B cell (primary cell): ENCODE measurements around the gene RRAS. TPM values are rescaled to one million over a fixed set of nuclear protein-coding genes. Genes with fewer than 3 reads are reported as not detected.

Experiments used
- ATAC-seq: fragments of 200-7000 bp; cut with Tn5 transposase; one replicate; pipeline ENCODE4 v1.10.0; 2021; ENCODE audit warnings: low read depth, mild to moderate bottlenecking, moderate number of reproducible peaks, moderate library complexity
- CTCF ChIA-PET: fragments of 350-600 bp; sonication (Branson Sonifier 250); formaldehyde crosslinking; loops from one replicate; lab custom pipeline; 2021; ENCODE audit warnings: antibody characterized with exemption, inconsistent platforms; lab: Charles Lee
- POLR2A ChIA-PET: fragments of 350-600 bp; sonication (Branson Sonifier 250); formaldehyde crosslinking; loops from one replicate; lab custom pipeline; 2021; ENCODE audit warnings: antibody characterized with exemption; lab: Charles Lee
- DNase-seq: peaks from one replicate; pipeline ENCODE4 v3.0.0; 2013
- H2AFZ ChIP-seq: 2 replicates; pipeline ENCODE4 v1.6.1; 2012; ENCODE audit warnings: mild to moderate bottlenecking, low read depth, low read length; ENCODE audit not compliant: insufficient read depth, poor library complexity, severe bottlenecking
- H3K27ac ChIP-seq, 2 donors: 1 replicate in 1 of 2; 2 replicates in 1 of 2; pipeline ENCODE4 v1.5.1; 2012 to 2013; ENCODE audit warnings: low read length in 2 of 2, mild to moderate bottlenecking in 2 of 2, moderate library complexity in 1 of 2
- H3K27me3 ChIP-seq, 4 experiments: fragments of 200-600 bp in 1 of 4; sonication (generic) in 1 of 4; replicated peaks in 1 of 4; 1 replicate in 2 of 4; 2 replicates in 2 of 4; pipeline versions ENCODE4 v1.6.1 to v1.7.0; 2013 to 2016; ENCODE audit warnings: low read length in 3 of 4, mild to moderate bottlenecking in 2 of 4, mixed read lengths in 1 of 4, moderate library complexity in 1 of 4; ENCODE audit not compliant: insufficient read depth in 4 of 4, control insufficient read depth in 3 of 4; ENCODE audit errors: control extremely low read depth in 1 of 4
- H3K36me3 ChIP-seq, 2 experiments: replicated peaks in 1 of 2; 1 replicate in 1 of 2; 2 replicates in 1 of 2; pipeline versions ENCODE4 v1.6.1 to v1.7.1; 2013; ENCODE audit warnings: low read length in 1 of 2; ENCODE audit not compliant: insufficient read depth in 2 of 2, control insufficient read depth in 1 of 2; ENCODE audit errors: control extremely low read depth in 1 of 2, extremely low read depth in 1 of 2
- H3K4me1 ChIP-seq, 2 donors: fragments of 200-600 bp in 1 of 2; sonication (generic) in 1 of 2; 1 replicate in 1 of 2; 2 replicates in 1 of 2; pipeline versions ENCODE4 v1.5.1 to v1.6.1; 2013 to 2017; ENCODE audit warnings: low read length in 2 of 2; ENCODE audit not compliant: control insufficient read depth in 2 of 2, insufficient read depth in 2 of 2
- H3K4me2 ChIP-seq: replicated peaks from 2 replicates; pipeline ENCODE3; 2012; ENCODE audit warnings: mild to moderate bottlenecking, low read depth, low read length; ENCODE audit not compliant: poor library complexity, severe bottlenecking
- H3K4me3 ChIP-seq, 5 experiments: fragments of 200-600 bp in 1 of 5; sonication (generic) in 1 of 5; 1 replicate in 3 of 5; 2 replicates in 2 of 5; pipeline versions ENCODE4 v1.5.1 to v1.7.0; 2011 to 2016; ENCODE audit warnings: low read length in 4 of 5, mild to moderate bottlenecking in 4 of 5, low read depth in 2 of 5, control low read depth in 1 of 5, moderate library complexity in 1 of 5; ENCODE audit not compliant: insufficient read depth in 1 of 5; ENCODE audit errors: control extremely low read depth in 1 of 5, extremely low read depth in 1 of 5
- H3K79me2 ChIP-seq: fragments of 200-600 bp; sonication (generic); one replicate; pipeline ENCODE4 v1.6.0; 2016; ENCODE audit warnings: low read length; ENCODE audit not compliant: control insufficient read depth, insufficient read depth
- H3K9ac ChIP-seq: fragments of 200-600 bp; sonication (generic); 2 replicates; pipeline ENCODE4 v1.6.1; 2017; ENCODE audit warnings: mild to moderate bottlenecking, low read length, moderate library complexity
- H3K9me3 ChIP-seq, 3 donors: one replicate each; pipeline versions ENCODE4 v1.6.1 to v1.7.1; 2013; ENCODE audit warnings: low read length in 2 of 3; ENCODE audit not compliant: control insufficient read depth in 2 of 3, insufficient read depth in 1 of 3; ENCODE audit errors: control extremely low read depth in 1 of 3
- H4K20me1 ChIP-seq: 2 replicates; pipeline ENCODE4 v1.6.0; 2012; ENCODE audit warnings: mild to moderate bottlenecking, low read length; ENCODE audit not compliant: insufficient read depth, control insufficient read depth, poor library complexity, severe bottlenecking
- H3K27ac Mint-ChIP-seq: one replicate; pipeline ENCODE4 v1.8.0; 2021; ENCODE audit warnings: mixed read lengths
- H3K27me3 Mint-ChIP-seq: one replicate; pipeline ENCODE4 v1.8.0; 2021; ENCODE audit warnings: mixed read lengths
- H3K4me1 Mint-ChIP-seq: one replicate; pipeline ENCODE4 v1.8.0; 2021; ENCODE audit warnings: mixed read lengths
- H3K4me3 Mint-ChIP-seq: one replicate; pipeline ENCODE4 v1.8.0; 2021; ENCODE audit warnings: mixed read lengths
- H3K9me3 Mint-ChIP-seq: one replicate; pipeline ENCODE4 v1.8.0; 2022; ENCODE audit warnings: mixed read lengths; ENCODE audit not compliant: insufficient read depth
- CTCF ChIP-seq: fragments of 200-600 bp; IDR thresholded peaks from one replicate; pipeline ENCODE4 v1.8.0; 2022; ENCODE audit warnings: antibody characterized with exemption, mild to moderate bottlenecking
- EZH2 ChIP-seq: IDR thresholded peaks from 2 replicates; pipeline ENCODE4 v1.6.1; 2012; ENCODE audit warnings: borderline replicate concordance, low read depth, mild to moderate bottlenecking, moderate library complexity, low read length; ENCODE audit not compliant: insufficient read depth, poor library complexity, severe bottlenecking
- WGBS: methylation state at CpG from one replicate; pipeline ENCODE4 v1.1.5; 2013; ENCODE audit warnings: missing lambda C conversion rate; ENCODE audit not compliant: insufficient coverage; 5-methylcytosine and 5-hydroxymethylcytosine counted together
- intact Hi-C: fragments of 100-400 bp; cut with micrococcal nuclease; formaldehyde crosslinking; loops from one replicate; pipeline ENCODE4 v1.10.0; 2022
- polyA plus RNA-seq: library from polyadenylated mRNA; depleted of rRNA; stranded (reverse); fragments of >200 nt; gene quantifications from 2 replicates; pipeline ENCODE4 v1.2.3, GENCODE V29; 2012
- total RNA-seq, 2 donors: library from RNA; stranded (reverse); fragments of 120-200 nt in 1 of 2; gene quantifications; 1 replicate in 1 of 2; 2 replicates in 1 of 2; pipeline versions ENCODE4 v1.2.3 to v1.2.4, GENCODE V29; 2013 to 2022

RRAS gene
- total and polyA plus RNA-seq, 2 donors (not counting 1 experiment from before 2014, with no cell fraction given) = 5.6 to 21.0 TPM

GRCh38 chr19:49682274-49682673 lies 42.3 kb upstream of the RRAS start:
- Histone ChIP-seq H4K20me1 (peaks cover 82% of the 10 kb centered on the region), H3K79me2 (peaks cover 59% of the 10 kb centered on the region), H3K27ac (no peak overlapping the region), H3K4me2 (no peak overlapping the region), H3K36me3 (peaks cover 0 to 59% of the 10 kb centered on the region in 2 experiments), H3K9ac (no peak overlapping the region), H3K4me3 (no peak overlapping the region), H3K9me3 (no peaks in the 10 kb centered on the region), H3K4me1 (peaks cover 26 to 33% of the 10 kb centered on the region in 2 donors), H2AFZ (no peak overlapping the region), H3K27me3 (no peaks in the 10 kb centered on the region)
- ChIA-PET POLR2A (no interaction called here), CTCF (interaction anchor here (1.9 kb wide), 1 partner anchor 10 kb away, joined by 8 read pairs; no protein-coding TSS in a partner anchor)
- H3K4me3 Mint-ChIP-seq = no peak overlapping the region
- intact Hi-C loops = no loop called here
- no peaks in the 10 kb centered on the region for H3K27me3 Mint-ChIP-seq
- H3K9me3 Mint-ChIP-seq = no peaks in the 10 kb centered on the region
- H3K27ac Mint-ChIP-seq = peak overlapping the region; percentile 15
- peaks cover 30% of the 10 kb centered on the region for H3K4me1 Mint-ChIP-seq
- 97% methylated on average over 6 of the region's 8 CpGs for WGBS
- DNase-seq (no peak), ATAC-seq (no peak)
- TF ChIP-seq CTCF = no peak
- TF ChIP-seq EZH2 = no peak

GRCh38 chr19:49681830-49682229 lies 41.9 kb upstream of the RRAS start:
- Histone ChIP-seq H4K20me1 (peaks cover 84% of the 10 kb centered on the region), H2AFZ (no peak overlapping the region), H3K4me1 (peaks cover 26 to 33% of the 10 kb centered on the region in 2 donors), H3K4me2 (no peak overlapping the region), H3K27ac (no peak overlapping the region), H3K27me3 (no peaks in the 10 kb centered on the region), H3K79me2 (peaks cover 61% of the 10 kb centered on the region), H3K9me3 (no peaks in the 10 kb centered on the region), H3K4me3 (no peak overlapping the region), H3K9ac (no peak overlapping the region), H3K36me3 (peaks cover 0 to 55% of the 10 kb centered on the region in 2 experiments)
- Mint-ChIP-seq H3K27me3 (no peaks in the 10 kb centered on the region), H3K4me1 (peaks cover 34% of the 10 kb centered on the region), H3K4me3 (no peak overlapping the region), H3K27ac (peak overlapping the region; percentile 15), H3K9me3 (no peaks in the 10 kb centered on the region)
- no peak for TF ChIP-seq CTCF
- no peak for TF ChIP-seq EZH2
- intact Hi-C loops = no loop called here
- POLR2A ChIA-PET = no interaction called here
- ATAC-seq (no peak), DNase-seq (peak; percentile 25)
- 98% methylated on average over 16 of the region's 19 CpGs for WGBS
- CTCF ChIA-PET = interaction anchor here (0.6 to 1.9 kb wide), 5 partner anchors 10 to 177 kb away, joined by 3 to 8 read pairs (median 7); partner anchors contain the start of genes NOSIP and PRRG2
